HG03439 (cell line): ENCODE measurements around the gene PHLDA2.
"Not testable (repeated sequence)": the region's sequence is repeated elsewhere in the genome, so short reads cannot be mapped to it uniquely, and the experiment has no call there.

Source experiments
- ATAC-seq: cut with Tn5 transposase; IDR thresholded peaks from one replicate; pipeline ENCODE4 v1.9.1; 2021; ENCODE audit warnings: mild to moderate bottlenecking, moderate library complexity; ENCODE audit not compliant: unreplicated experiment

The PHLDA2 gene

GRCh38 chr11:2945757-2946287 lies 16.6 kb upstream of the PHLDA2 start:
- no peak for ATAC-seq

GRCh38 chr11:2945031-2945756 lies 16.0 kb upstream of the PHLDA2 start:
- ATAC-seq: no peak

DNA sequence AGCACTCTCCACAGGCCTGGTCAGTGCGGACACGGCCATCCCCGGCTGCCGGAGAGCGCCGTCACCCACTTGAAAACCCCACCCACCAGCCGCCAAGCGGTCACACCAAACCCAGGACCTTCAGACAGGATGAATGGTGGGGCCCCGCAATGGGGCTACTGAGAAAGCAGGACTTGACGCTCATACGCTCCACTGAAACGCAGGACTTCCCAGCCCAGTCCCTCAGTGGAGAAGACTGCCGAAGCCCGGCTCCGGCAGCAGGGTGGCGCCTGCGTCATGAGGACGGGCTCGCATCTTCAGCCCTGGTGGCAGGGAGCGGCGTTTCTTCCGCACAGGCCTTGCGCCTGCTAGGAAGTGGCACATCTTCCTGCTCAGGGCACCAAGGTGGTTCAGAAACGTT lies 15.3 kb upstream of the PHLDA2 start:
- ATAC-seq: no peak

DNA sequence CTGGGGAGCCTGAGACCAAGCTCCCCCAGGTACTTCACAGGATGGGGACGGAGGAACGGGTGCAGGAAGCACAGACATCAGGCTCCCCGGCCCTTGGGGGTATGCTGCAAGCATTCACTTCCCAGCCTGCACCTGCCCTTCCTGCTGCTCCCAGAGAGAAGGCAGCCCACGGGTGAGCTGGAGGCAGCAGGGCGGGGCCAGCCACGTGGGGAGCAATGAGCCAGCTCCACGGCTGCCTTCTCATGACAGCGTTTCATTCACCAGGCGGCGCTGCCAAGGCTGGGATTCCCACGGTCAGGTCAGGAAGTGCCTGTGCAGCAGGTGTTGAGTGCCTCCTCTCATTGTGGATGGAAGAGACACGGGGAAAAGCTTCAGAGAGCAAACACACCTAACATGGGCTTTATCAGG lies 14.5 kb upstream of the PHLDA2 start:
- no peak for ATAC-seq

GRCh38 chr11:2942872-2943710 lies 13.9 kb upstream of the PHLDA2 start:
- ATAC-seq: no peak

DNA sequence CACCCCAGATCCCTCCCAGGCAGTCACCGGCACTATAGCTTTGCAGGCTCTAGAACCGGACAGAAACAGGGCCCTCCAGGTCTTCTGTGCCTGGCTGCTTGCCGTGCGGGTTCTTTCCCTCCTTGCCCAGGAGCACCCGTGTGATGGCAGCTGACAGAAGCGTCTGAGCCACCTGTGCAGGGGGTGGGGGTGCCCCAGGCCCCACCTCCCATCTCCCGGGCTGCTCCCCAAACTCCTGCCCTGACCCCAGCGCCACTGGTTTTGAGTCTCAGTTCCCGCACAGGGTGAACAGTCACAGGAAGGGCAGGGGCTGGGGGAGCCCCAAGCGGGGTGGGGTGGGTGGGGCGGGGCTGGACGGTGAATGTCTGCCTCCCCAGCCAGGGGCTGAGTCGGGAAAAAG lies 13.2 kb upstream of the PHLDA2 start:
- ATAC-seq: no peak

GRCh38 chr11:2940921-2941821 lies 12.0 kb upstream of the PHLDA2 start:
- ATAC-seq: no peak

DNA sequence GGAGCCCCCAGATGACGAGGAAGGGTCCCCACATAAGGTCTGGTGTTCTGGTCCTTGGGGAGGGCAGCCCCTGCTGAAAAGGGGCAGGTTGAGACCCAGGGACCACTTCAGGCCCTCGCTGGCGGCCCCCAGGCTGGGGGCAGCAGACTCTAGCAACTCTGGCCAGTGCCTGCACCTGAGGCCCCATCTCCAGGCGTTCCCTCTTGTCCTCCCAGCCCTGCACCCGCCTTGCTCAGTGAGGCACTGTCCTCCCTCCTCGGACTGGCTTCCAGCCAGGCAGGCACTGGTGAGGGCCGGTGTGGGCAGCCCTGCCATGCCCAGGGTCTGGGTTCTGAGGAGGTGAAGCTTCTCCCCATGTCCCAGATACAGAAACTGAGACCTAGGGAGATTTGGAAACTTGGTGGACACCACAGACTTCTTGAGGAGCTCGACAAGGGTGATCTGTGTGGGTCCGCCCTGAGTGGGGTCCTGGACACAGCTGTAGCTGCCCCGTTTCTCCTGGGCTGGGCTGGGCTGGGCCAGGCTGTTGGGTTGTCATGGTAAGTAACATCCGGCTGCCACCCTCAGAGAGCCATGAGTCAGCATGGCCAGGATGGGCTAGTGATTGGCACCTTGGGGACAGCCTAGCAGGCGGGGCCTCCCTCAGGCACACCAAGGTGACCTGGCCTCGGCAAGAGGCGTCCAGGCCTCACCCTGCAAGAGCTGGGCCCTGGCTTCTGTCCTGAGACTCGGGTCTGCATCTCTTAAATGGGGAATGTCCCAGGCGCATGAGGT lies 11.1 kb upstream of the PHLDA2 start:
- ATAC-seq: no peak

GRCh38 chr11:2938458-2939418 lies 9.5 kb upstream of the PHLDA2 start:
- ATAC-seq: not testable (repeated sequence)

GRCh38 chr11:2937641-2938457 lies 8.6 kb upstream of the PHLDA2 start:
- ATAC-seq: not testable (repeated sequence)

DNA sequence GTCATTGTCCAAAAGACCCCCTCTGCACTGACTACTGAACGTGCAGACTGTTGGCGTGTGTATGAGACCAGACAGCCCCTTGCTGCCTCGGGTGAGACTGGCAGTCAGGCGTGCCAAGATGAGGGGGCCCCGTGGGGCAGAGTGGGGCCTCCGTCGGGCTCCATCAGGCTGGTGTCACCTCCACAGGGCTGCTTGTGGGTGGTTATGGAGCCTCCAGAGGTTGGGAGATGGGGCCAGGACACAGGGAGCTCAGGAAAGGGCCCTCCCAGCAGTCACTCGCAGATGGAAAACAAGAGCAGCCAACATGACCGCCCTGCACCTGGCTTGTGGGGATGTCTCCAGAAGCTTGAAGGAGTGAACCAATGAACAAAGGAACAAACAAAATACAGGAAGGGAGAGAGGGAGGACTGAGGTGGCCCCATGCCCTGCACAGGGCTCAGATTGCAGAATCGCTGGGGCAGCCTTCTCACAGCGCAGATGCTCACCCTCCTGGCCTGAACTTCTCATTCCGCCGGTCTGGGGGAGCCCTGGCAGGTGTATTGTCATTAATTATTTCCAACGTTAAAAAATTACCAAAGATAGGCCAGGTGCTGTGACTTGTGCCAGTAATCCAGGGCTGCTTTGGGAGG lies 5.5 kb upstream of the PHLDA2 start:
- ATAC-seq: no peak

- no peak for ATAC-seq
Measured at GRCh38 chr11:2934021-2934550, 4.9 kb upstream of the PHLDA2 start.

GRCh38 chr11:2933375-2934020 lies 4.3 kb upstream of the PHLDA2 start:
- no peak for ATAC-seq

DNA sequence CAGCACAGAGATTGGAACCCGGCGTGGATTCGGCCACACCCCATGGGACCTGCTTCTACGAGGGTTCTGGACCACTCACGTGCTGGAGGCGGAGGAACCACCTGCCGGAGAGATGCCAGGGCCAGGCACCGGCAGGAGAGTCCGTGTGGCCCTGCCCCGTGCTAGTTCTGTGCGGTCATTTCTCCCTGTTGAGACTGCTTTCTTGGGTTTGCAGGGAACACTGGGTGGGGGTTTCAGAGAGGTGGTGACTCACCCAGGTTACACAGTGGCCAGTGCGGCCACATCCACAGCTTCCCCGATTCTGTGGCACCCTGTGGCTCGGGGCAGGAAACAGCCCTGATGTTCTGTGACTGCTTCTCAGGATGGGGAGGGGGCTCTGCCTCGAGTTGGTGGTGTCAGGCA lies 3.6 kb upstream of the PHLDA2 start:
- ATAC-seq: no peak

- no peak for ATAC-seq
Measured at GRCh38 chr11:2931771-2932738, 2.8 kb upstream of the PHLDA2 start.

GRCh38 chr11:2931420-2931746 lies 2.2 kb upstream of the PHLDA2 start:
- no peak for ATAC-seq
